ENCODE results near the gene DNAJC6.

DNA sequence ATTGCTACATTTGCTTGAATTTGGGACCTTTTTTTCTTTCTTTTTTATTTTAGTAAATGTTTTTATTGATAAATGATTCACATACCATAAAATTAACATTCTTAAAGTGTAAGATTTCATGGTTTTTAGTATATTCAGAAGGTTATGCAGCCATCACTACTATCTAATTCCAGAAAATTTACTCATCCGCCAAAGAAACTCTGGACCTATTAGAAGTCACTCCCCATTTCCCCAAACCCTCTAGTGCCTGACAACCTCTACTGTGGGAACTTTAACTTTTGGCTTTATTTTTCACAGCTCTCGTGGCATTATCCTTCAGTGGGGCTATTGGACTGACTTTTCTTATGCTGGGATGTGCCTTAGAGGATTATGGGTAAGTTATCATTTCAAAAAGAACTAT lies 115.7 kb downstream of the DNAJC6 start:
- TF ChIP-seq, protein P1, sequence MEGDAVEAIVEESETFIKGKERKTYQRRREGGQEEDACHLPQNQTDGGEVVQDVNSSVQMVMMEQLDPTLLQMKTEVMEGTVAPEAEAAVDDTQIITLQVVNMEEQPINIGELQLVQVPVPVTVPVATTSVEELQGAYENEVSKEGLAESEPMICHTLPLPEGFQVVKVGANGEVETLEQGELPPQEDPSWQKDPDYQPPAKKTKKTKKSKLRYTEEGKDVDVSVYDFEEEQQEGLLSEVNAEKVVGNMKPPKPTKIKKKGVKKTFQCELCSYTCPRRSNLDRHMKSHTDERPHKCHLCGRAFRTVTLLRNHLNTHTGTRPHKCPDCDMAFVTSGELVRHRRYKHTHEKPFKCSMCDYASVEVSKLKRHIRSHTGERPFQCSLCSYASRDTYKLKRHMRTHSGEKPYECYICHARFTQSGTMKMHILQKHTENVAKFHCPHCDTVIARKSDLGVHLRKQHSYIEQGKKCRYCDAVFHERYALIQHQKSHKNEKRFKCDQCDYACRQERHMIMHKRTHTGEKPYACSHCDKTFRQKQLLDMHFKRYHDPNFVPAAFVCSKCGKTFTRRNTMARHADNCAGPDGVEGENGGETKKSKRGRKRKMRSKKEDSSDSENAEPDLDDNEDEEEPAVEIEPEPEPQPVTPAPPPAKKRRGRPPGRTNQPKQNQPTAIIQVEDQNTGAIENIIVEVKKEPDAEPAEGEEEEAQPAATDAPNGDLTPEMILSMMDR (IDR thresholded peaks at IDR 0.05): no peak
- no peak for TF ChIP-seq EZH2 (IDR thresholded peaks at IDR 0.05)

All from neural progenitor cell (in vitro differentiated cells).